Measurements from ENCODE around the gene GCSAM.

DNA sequence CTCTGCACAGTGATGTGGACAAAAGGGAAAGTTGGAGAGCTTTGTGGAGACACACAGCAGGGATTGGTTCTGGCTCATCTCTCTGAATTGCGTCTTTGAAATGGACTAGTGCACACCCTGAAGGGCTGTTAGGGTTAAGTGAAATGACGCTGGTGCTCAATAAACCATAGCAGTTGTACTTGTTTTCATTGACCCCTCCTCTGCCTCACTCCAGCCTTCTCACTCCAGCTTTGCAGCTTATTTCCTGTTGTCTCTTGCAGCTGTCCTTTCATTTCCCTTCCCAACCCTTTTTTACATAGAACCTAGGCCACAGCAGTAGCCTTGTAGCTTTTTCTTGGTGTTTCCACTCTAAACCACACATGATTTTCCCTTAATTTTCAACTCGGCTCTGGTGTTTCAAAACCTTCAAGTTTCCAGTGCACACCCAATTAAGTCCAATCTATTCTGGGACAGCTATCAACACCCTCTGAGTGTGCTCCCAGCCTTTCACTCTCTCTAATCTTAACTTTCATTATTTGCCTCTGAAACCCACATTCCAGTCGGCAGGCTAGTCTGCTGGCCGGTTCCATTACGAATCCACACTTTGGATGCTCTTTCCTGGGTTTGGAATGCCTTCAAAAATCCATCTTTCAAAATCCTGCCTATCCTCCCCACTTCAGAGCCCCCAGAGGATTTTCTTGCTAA lies 40.4 kb downstream of the GCSAM start:
- TF ChIP-seq, protein P1, sequence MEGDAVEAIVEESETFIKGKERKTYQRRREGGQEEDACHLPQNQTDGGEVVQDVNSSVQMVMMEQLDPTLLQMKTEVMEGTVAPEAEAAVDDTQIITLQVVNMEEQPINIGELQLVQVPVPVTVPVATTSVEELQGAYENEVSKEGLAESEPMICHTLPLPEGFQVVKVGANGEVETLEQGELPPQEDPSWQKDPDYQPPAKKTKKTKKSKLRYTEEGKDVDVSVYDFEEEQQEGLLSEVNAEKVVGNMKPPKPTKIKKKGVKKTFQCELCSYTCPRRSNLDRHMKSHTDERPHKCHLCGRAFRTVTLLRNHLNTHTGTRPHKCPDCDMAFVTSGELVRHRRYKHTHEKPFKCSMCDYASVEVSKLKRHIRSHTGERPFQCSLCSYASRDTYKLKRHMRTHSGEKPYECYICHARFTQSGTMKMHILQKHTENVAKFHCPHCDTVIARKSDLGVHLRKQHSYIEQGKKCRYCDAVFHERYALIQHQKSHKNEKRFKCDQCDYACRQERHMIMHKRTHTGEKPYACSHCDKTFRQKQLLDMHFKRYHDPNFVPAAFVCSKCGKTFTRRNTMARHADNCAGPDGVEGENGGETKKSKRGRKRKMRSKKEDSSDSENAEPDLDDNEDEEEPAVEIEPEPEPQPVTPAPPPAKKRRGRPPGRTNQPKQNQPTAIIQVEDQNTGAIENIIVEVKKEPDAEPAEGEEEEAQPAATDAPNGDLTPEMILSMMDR (IDR thresholded peaks at IDR 0.05; ENCODE audit: borderline replicate concordance, extremely low read depth, low read length, poor library complexity, severe bottlenecking), result no peak
- no peak for TF ChIP-seq EZH2 (IDR thresholded peaks at IDR 0.05; ENCODE audit: borderline replicate concordance, low read depth, low read length, severe bottlenecking)
